ENCODE data around the gene PRSS56.

Gene PRSS56

DNA sequence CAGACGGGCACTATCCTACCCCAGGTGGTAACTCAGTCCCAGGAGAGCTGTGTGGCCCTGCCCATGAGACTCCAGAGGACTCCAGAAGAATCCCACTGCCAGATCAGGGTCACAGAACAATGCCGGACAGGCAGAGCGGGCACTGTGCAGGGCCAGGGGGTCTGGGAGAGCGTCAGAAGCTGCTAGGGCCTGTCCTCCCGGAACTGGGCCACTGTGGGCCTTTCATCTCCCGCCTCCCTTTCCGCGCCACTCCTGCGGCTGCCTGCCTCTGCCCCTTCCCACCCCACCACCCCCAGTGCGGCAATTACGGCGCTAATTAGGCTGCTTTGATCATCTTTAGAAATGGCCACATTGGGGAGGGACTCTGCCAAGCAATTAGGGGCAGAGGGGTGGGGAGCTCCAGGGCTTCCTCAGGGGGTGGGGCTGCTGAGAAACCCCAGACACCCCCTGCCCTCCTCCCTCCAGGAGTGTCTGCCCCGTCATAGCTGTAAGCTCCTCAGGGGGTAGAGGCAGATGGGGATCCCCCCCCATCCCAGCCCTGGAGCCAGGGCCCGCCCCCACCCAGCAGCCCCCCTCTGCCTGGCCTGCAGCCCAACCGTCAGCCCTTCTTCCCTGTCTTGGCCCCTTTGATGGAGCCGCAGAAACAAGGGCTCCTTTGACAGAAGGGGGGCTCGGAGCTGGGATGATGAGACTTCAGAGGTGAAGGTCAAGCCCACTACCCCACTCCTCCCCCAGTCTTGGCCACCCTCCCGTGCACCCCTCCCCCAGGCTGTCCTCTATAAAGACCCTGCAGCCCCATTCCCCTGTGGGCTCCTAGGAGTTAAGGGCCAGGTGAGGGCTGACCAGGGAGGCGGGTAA, at the start of gene PRSS56:
Gene PRSS56 (plus strand): TSS at position 808 of the 858 bp plus-strand sequence. CDS start 211 bp downstream, outside the sequence.
- H3K27me3 ChIP-seq (ENCODE audit: low read depth, low read length): peaks cover 14% of the 10 kb centered on the region
- no peaks in the 10 kb centered on the region for H3K9me3 ChIP-seq (ENCODE audit: control insufficient read depth in 1 of 2, low read length in 2 of 2)
- H3K4me3 ChIP-seq (ENCODE audit: low read depth in 1 of 2, low read length in 2 of 2): no peak within 1 kb of the TSS
- peaks cover 0 to 22% of the 10 kb centered on the region in 2 donors for H3K4me1 ChIP-seq (ENCODE audit: control insufficient read depth in 1 of 2, insufficient read depth in 2 of 2, low read length in 2 of 2)
- H3K36me3 ChIP-seq (ENCODE audit: control insufficient read depth in 1 of 2, insufficient read depth in 2 of 2, low read length in 2 of 2): no peaks in the 10 kb centered on the region
- no peak within 1 kb of the TSS for H3K27ac ChIP-seq (ENCODE audit: low read length)

DNA sequence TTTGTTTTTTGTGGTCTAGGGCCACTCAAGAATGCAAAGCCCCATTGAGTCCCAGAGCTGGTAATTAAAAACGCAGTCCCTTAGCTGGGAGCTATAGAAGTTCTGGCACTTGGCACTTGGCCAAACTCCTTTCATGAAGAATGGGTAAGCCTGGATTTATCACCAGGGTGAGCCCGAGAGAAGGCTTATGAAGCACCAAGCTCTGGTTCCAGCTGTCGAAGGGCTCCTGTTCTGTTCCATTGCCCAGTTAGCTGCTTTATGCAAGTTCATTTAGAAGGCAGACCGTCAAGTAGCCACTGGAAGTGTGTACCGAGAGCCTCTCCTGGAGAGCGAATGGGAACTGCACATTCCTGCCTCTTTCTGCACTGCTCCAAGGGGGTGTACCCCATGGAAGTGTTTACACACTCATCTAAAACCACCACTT, 46.7 kb upstream of the PRSS56 start:
- Histone ChIP-seq H3K4me3 (ENCODE audit: low read depth in 1 of 2, low read length in 2 of 2) (no peak overlapping the region), H3K4me1 (ENCODE audit: control insufficient read depth in 1 of 2, insufficient read depth in 2 of 2, low read length in 2 of 2) (no peaks in the 10 kb centered on the region), H3K36me3 (ENCODE audit: control insufficient read depth in 1 of 2, insufficient read depth in 2 of 2, low read length in 2 of 2) (no peaks in the 10 kb centered on the region), H3K27ac (ENCODE audit: low read length) (no peak overlapping the region), H3K27me3 (ENCODE audit: low read depth, low read length) (no peaks in the 10 kb centered on the region), H3K9me3 (ENCODE audit: control insufficient read depth in 1 of 2, low read length in 2 of 2) (peaks cover 2 to 5% of the 10 kb centered on the region in 2 donors)

DNA sequence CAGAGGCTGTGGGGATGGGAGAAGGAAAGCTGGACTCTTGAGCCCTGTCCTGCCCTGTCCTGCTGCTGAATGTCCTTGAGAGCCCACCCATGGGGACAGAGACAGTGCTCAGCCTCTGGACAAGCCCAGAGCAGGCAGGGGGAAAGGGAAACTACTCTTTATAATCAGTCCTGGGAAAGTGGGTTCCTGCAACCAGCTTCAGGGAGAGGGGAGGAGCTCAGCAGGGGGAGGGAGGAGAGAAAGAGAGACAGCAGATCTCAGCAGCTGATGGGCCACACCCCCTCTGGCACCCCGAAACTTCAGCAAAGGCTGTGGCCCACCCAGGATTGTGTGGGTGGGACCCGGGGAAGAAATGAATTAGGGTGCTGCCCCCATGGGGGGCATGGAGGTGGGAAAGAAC, 44.1 kb upstream of the PRSS56 start:
- Histone ChIP-seq H3K4me1 (ENCODE audit: control insufficient read depth in 1 of 2, insufficient read depth in 2 of 2, low read length in 2 of 2) (no peaks in the 10 kb centered on the region), H3K27ac (ENCODE audit: low read length) (no peak overlapping the region), H3K36me3 (ENCODE audit: control insufficient read depth in 1 of 2, insufficient read depth in 2 of 2, low read length in 2 of 2) (no peaks in the 10 kb centered on the region), H3K4me3 (ENCODE audit: low read depth in 1 of 2, low read length in 2 of 2) (no peak overlapping the region), H3K27me3 (ENCODE audit: low read depth, low read length) (no peaks in the 10 kb centered on the region), H3K9me3 (ENCODE audit: control insufficient read depth in 1 of 2, low read length in 2 of 2) (peaks cover 2 to 5% of the 10 kb centered on the region in 2 donors)

DNA sequence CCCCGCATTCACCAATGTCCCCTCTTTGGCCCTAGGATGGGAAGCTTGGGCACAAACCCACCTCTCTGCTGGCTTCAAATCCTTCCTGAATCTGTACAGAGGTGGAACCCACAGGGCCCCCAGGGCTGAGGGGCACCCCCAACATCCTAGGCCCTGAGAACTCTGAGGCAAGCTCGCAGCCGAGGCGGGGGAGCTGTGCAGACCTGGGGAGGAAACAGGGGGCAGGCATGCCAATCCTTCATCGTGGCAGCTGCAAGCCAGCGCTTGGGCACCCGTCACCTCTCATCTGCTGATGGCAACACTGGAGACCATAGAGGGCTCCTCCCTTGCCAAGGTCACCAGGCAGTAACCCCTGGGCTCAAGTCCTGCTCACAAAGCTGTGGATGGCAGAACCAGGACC, 43.4 kb upstream of the PRSS56 start:
- Histone ChIP-seq H3K9me3 (ENCODE audit: control insufficient read depth in 1 of 2, low read length in 2 of 2) (peaks cover 2 to 5% of the 10 kb centered on the region in 2 donors), H3K27ac (ENCODE audit: low read length) (no peak overlapping the region), H3K36me3 (ENCODE audit: control insufficient read depth in 1 of 2, insufficient read depth in 2 of 2, low read length in 2 of 2) (no peaks in the 10 kb centered on the region), H3K4me3 (ENCODE audit: low read depth in 1 of 2, low read length in 2 of 2) (no peak overlapping the region), H3K27me3 (ENCODE audit: low read depth, low read length) (no peaks in the 10 kb centered on the region), H3K4me1 (ENCODE audit: control insufficient read depth in 1 of 2, insufficient read depth in 2 of 2, low read length in 2 of 2) (no peaks in the 10 kb centered on the region)

DNA sequence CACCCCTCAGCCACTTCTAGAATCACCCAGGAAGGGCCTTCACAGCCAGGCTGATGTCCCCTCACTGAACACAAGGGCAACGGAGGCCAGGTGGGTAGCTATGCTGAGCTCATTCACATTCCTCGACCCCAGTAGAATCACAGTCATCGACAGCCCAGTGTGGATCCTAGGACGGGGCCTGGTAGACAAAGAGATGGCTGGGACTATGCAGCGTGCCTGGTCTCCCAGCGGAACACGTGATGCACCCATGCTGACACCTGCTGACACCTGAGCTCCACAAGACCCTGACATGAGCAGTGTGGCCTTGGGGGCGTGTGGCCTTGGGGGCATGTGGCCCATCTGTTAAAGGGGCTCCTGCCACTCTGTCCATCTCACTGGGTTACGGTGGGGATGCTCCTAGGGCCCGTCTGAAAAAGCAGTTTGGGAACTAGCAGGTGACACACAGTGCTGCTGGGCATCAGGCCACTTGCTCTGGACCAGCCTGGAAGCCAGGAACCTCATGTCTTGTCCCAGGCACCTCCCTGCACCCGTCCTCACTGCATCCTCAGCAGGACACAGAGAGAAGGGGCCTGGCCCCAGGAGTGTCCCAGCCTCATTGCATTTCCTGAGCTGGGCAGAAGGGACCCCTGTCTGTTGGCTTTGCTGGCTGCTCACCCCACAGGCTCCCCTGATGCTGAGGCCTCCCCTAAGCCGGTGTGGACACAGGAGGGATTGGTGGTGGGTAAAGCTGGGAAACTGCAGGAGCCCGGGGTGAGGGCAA, 42.3 kb upstream of the PRSS56 start:
- no peaks in the 10 kb centered on the region for H3K4me1 ChIP-seq (ENCODE audit: control insufficient read depth in 1 of 2, insufficient read depth in 2 of 2, low read length in 2 of 2)
- no peaks in the 10 kb centered on the region for H3K9me3 ChIP-seq (ENCODE audit: control insufficient read depth in 1 of 2, low read length in 2 of 2)
- H3K4me3 ChIP-seq (ENCODE audit: low read depth in 1 of 2, low read length in 2 of 2): no peak overlapping the region
- H3K27me3 ChIP-seq (ENCODE audit: low read depth, low read length): no peaks in the 10 kb centered on the region
- H3K27ac ChIP-seq (ENCODE audit: low read length): no peak overlapping the region
- no peaks in the 10 kb centered on the region for H3K36me3 ChIP-seq (ENCODE audit: control insufficient read depth in 1 of 2, insufficient read depth in 2 of 2, low read length in 2 of 2)

DNA sequence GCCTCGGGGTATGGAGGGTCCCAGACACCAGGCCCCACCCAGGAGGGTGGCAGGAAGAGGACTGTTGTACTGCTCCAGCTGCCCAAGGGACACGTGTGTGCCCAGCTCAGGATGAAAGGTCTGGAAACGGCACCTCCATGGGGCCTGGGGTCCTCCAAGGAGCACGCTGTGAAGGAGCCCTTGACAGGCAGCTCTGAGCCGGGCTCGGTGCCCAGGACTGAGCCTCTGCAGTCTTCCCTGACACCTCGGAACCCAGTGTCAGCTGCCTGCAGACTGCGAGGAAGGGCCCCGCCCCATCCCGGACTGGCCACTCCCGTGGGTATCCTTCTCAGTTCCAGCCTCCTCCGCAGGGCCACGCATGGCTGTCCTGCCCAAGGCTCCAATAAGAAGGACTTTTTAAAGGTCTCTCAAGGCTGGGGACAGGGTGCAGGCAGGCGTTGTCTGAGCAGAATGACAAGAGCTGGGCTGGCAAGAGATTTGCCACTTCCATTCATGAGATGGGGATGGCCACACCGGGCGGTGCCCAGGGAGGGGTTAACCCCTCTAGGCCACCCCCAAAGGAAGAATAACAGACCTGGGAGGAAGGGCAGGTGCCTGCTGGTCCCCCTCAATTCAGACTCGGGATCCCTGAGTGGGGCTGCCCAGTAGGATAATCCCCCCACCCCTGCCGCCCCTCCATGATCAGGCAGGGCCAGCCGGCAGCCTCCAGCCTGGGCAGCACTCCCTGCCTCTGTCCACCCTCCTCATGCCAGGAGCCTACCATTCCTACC, 41.4 kb upstream of the PRSS56 start:
- H3K4me3 ChIP-seq (ENCODE audit: low read depth in 1 of 2, low read length in 2 of 2): no peak overlapping the region
- H3K9me3 ChIP-seq (ENCODE audit: control insufficient read depth in 1 of 2, low read length in 2 of 2): no peaks in the 10 kb centered on the region
- no peaks in the 10 kb centered on the region for H3K36me3 ChIP-seq (ENCODE audit: control insufficient read depth in 1 of 2, insufficient read depth in 2 of 2, low read length in 2 of 2)
- H3K27ac ChIP-seq (ENCODE audit: low read length): no peak overlapping the region
- H3K27me3 ChIP-seq (ENCODE audit: low read depth, low read length): no peaks in the 10 kb centered on the region
- no peaks in the 10 kb centered on the region for H3K4me1 ChIP-seq (ENCODE audit: control insufficient read depth in 1 of 2, insufficient read depth in 2 of 2, low read length in 2 of 2)

DNA sequence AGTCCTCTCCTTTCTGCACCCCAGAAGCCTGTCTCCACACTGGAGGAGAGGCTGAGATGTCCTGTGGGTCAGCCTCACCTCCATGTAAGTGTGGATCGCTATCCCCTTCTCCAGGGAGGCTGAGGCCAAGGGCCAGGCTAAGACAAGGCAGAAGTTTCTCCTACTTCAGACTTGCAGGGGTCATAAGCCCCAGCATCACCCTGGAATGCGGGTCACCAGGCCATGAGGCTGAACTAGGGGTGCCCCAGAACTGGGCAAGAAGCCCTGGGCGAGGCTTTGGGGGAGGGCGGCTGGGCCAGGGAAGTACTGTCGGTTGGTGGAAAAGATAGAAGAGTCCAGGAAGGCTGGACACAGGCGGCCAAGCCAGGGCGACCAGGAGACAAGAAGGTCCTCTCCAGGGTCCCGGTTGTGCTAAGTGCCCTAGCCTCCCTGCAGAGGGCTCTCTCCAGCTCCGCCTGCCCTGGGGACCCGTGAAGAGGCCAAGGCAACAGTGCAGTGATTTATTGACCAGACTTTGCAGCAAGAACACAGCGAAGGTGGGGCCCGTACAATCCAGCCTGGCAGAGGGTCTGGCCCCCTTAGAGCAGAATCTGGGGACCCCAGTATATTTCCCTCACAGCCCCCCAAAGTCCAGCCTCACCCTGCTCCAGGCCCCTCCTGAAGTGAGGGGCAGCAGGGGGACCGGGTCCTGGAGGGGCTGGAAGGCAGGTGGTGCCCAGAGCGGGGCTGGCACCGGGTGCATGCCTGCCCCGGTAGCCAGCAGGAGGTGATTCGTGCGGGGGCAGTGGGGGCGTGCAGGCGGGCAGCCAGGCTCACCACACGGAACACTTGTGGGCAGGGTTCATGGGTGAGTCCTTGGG, 40.6 kb upstream of the PRSS56 start:
- Histone ChIP-seq H3K27me3 (ENCODE audit: low read depth, low read length) (peaks cover under 1% of the 10 kb centered on the region), H3K4me1 (ENCODE audit: control insufficient read depth in 1 of 2, insufficient read depth in 2 of 2, low read length in 2 of 2) (no peaks in the 10 kb centered on the region)

DNA sequence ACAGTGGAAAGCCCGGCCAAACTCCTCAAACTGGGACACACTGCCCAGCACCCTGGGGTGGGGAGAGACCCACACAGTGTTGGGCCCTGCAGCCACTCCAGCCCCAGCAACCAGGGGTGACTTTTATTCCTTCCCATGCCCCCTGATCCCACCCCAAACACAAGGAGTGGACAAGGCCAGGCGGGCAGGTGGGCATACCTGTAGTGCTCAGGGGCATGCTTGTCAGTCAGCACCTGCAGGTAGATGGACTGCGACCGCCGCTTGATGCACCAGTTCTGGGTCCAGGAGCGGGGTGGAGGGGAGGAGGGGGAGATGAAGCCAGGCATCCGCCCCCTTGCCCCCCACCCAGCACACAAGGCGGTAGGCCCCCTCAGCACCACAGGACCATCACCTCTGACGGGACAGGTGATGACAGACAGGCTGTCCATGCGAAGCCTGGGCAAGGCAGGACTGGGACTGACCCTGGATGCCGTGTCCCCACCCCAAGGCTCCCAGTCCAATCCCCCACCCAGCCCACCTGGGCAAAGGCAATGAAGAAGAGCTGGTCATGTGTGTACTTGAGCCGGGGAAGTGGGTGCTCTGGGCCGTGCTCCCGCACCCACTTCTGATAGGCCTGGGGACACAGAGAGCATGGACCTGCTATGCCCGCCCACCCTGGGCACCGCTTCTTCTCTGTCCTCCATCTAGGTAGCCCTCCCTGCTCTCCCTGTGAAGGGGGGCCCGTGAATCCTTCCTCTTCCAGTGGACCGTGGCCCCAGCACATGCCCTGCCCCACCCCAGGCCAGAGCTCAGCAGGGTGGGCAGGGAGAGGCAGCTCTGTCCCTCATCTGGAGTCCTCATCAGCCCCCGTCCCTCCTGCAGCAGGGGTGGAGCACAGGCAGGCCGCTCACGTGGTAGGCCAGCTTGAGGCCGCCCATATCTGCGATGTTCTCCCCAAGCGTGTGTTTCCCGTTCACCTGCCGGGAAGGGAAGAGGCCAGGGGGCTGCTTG, 39.7 kb upstream of the PRSS56 start:
- Histone ChIP-seq H3K4me3 (ENCODE audit: low read depth in 1 of 2, low read length in 2 of 2) (no peak overlapping the region), H3K4me1 (ENCODE audit: control insufficient read depth in 1 of 2, insufficient read depth in 2 of 2, low read length in 2 of 2) (no peaks in the 10 kb centered on the region), H3K27me3 (ENCODE audit: low read depth, low read length) (peaks cover 10% of the 10 kb centered on the region), H3K9me3 (ENCODE audit: control insufficient read depth in 1 of 2, low read length in 2 of 2) (no peaks in the 10 kb centered on the region), H3K27ac (ENCODE audit: low read length) (no peak overlapping the region), H3K36me3 (ENCODE audit: control insufficient read depth in 1 of 2, insufficient read depth in 2 of 2, low read length in 2 of 2) (no peaks in the 10 kb centered on the region)

More for the DNA sequence above, 40.6 kb upstream of the PRSS56 start:
- no peaks in the 10 kb centered on the region for H3K36me3 ChIP-seq (ENCODE audit: control insufficient read depth in 1 of 2, insufficient read depth in 2 of 2, low read length in 2 of 2)
- H3K27ac ChIP-seq (ENCODE audit: low read length): no peak overlapping the region
- H3K9me3 ChIP-seq (ENCODE audit: control insufficient read depth in 1 of 2, low read length in 2 of 2): no peaks in the 10 kb centered on the region
- H3K4me3 ChIP-seq (ENCODE audit: low read depth in 1 of 2, low read length in 2 of 2): no peak overlapping the region

DNA sequence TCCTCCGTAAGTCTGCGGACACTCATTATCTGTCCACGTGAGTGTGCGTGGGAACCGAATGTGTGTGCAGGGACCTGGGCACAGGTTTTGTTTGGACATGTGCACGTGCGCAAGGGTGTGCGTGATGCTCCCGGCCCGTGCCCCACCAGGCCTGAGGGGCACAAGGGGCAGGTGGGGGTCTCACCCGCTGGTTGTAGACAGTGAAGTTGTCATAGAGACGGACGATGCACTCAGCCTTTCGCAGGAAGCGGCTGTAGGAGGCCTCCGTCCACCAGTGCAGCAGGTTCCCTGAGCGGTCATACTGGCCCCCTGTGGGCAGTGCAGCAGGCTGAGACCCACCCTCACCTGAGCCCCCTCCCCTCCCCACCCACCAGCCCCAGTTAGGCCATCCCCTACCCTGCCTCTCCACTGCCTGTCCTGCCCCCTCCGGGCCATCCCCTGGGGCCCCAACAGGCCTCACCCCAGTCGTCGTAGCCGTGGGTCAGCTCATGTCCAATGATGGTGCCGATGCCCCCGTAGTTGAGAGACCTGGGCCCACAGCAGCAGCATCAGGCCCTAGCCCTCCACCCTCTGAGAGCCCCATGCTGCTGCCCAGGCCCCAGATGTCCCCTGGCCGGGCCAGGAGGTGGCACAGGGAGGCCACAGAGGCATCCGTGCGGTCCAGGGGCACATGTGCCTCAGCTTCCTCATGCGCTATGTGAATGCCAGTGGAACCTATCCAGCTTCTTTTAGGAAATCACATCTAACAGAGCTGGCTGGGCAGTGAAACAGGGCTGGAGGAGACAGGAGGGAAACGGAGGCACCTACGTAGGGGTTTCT, 38.7 kb upstream of the PRSS56 start:
- H3K36me3 ChIP-seq (ENCODE audit: control insufficient read depth in 1 of 2, insufficient read depth in 2 of 2, low read length in 2 of 2): no peaks in the 10 kb centered on the region
- H3K27ac ChIP-seq (ENCODE audit: low read length): no peak overlapping the region
- H3K9me3 ChIP-seq (ENCODE audit: control insufficient read depth in 1 of 2, low read length in 2 of 2): no peaks in the 10 kb centered on the region
- H3K4me3 ChIP-seq (ENCODE audit: low read depth in 1 of 2, low read length in 2 of 2): no peak overlapping the region
- H3K27me3 ChIP-seq (ENCODE audit: low read depth, low read length): peaks cover 15% of the 10 kb centered on the region
- H3K4me1 ChIP-seq (ENCODE audit: control insufficient read depth in 1 of 2, insufficient read depth in 2 of 2, low read length in 2 of 2): peaks cover 0 to 8% of the 10 kb centered on the region in 2 donors
